PFSK-1 (cell line): Measurements from ENCODE around the gene NIPAL1.

Source experiments
- FOXP2 ChIP-seq: optimal IDR thresholded peaks from 2 replicates; pipeline ENCODE3; 2011; ENCODE audit warnings: borderline replicate concordance, control low read depth, inconsistent platforms; ENCODE audit not compliant: insufficient read depth; ENCODE audit errors: extremely low read length, extremely low read depth
- POLR2AphosphoS5 ChIP-seq: IDR thresholded peaks from 2 replicates; pipeline ENCODE4 v1.6.1; 2012; ENCODE audit warnings: low read depth, mild to moderate bottlenecking, control low read depth, low read length, moderate library complexity
- REST ChIP-seq, 2 experiments: IDR thresholded peaks; 2 replicates each; pipeline versions ENCODE4 v1.6.1 to v1.8.0; 2011 to 2012; ENCODE audit warnings: low read depth in 2 of 2, low read length in 2 of 2, control low read depth in 1 of 2, inconsistent platforms in 1 of 2, mild to moderate bottlenecking in 1 of 2, moderate library complexity in 1 of 2; ENCODE audit not compliant: insufficient read depth in 1 of 2
- SIN3A ChIP-seq: IDR thresholded peaks from 2 replicates; pipeline ENCODE4 v1.6.1; 2012; ENCODE audit warnings: mild to moderate bottlenecking, low read length, moderate library complexity, borderline replicate concordance; ENCODE audit not compliant: insufficient read depth
- TAF1 ChIP-seq: IDR thresholded peaks from 2 replicates; pipeline ENCODE4 v1.6.1; 2012; ENCODE audit warnings: low read length, control low read depth, borderline replicate concordance; ENCODE audit not compliant: insufficient read depth

GRCh38 chr4:47968847-47969246 lies 47.7 kb upstream of the NIPAL1 start:
- no peak for TF ChIP-seq TAF1
- no peak for TF ChIP-seq REST (IDR thresholded peaks at IDR 0.05; ENCODE audit: insufficient read depth in 1 of 2, low read depth in 2 of 2, low read length in 2 of 2)
- no peak for TF ChIP-seq POLR2AphosphoS5
- no peak for TF ChIP-seq SIN3A
- no peak for TF ChIP-seq FOXP2
